Stimulated activated CD4-positive, alpha-beta T cell treated with anti-CD3 and anti-CD28 coated beads, Interleukin-15, amount 100 ng/mL, for 1 hour (primary cell): ENCODE measurements around the gene APOL1.
"Not testable (repeated sequence)": the region's sequence is repeated elsewhere in the genome, so short reads cannot be mapped to it uniquely, and the experiment has no call there.

ENCODE experiments used
- DNase-seq, 2 donors: peaks; one replicate each; pipeline ENCODE4 v3.0.0-alpha.2; 2020; ENCODE audit warnings: low read depth in 1 of 2, low spot score in 1 of 2

The APOL1 gene

GRCh38 chr22:36252754-36253522 is at the start of gene APOL1:
APOL1 (plus strand) TSS chr22:36253133; CDS start chr22:36254956, 1,823 bp downstream.
- no peak for DNase-seq

GRCh38 chr22:36203441-36203840 is 49.5 kb upstream of the APOL1 start:
- not testable (repeated sequence) for DNase-seq

- no peak for DNase-seq
Observed at GRCh38 chr22:36204001-36204631, 48.8 kb upstream of the APOL1 start.

GRCh38 chr22:36204632-36205015 is 48.3 kb upstream of the APOL1 start:
- DNase-seq = no peak

GRCh38 chr22:36205573-36205972 is 47.4 kb upstream of the APOL1 start:
- DNase-seq = not testable (repeated sequence)

GRCh38 chr22:36206255-36206654 is 46.7 kb upstream of the APOL1 start:
- DNase-seq = no peak

GRCh38 chr22:36208162-36208765 is 44.7 kb upstream of the APOL1 start:
- no peak for DNase-seq

GRCh38 chr22:36208914-36209313 is 44.0 kb upstream of the APOL1 start:
- no peak for DNase-seq

- DNase-seq = not testable (repeated sequence)
Observed at GRCh38 chr22:36209488-36209908, 43.4 kb upstream of the APOL1 start.

GRCh38 chr22:36210224-36210623 is 42.7 kb upstream of the APOL1 start:
- no peak for DNase-seq

GRCh38 chr22:36211237-36211861 is 41.6 kb upstream of the APOL1 start:
- DNase-seq = no peak

GRCh38 chr22:36212901-36213300 is 40.0 kb upstream of the APOL1 start:
- no peak for DNase-seq

- DNase-seq = no peak
Observed at GRCh38 chr22:36213586-36213985, 39.3 kb upstream of the APOL1 start.

- DNase-seq = no peak
Observed at GRCh38 chr22:36215981-36216380, 37.0 kb upstream of the APOL1 start.

GRCh38 chr22:36218648-36219193 is 34.2 kb upstream of the APOL1 start:
- no peak for DNase-seq

GRCh38 chr22:36220451-36220921 is 32.4 kb upstream of the APOL1 start:
- DNase-seq = no peak

GRCh38 chr22:36221799-36222751 is 30.9 kb upstream of the APOL1 start:
- no peak for DNase-seq

- DNase-seq = no peak
Observed at GRCh38 chr22:36222887-36223450, 30.0 kb upstream of the APOL1 start.

GRCh38 chr22:36223504-36223903 is 29.4 kb upstream of the APOL1 start:
- no peak for DNase-seq

GRCh38 chr22:36224245-36224644 is 28.7 kb upstream of the APOL1 start:
- no peak for DNase-seq
